Left lung (tissue), 14 donors: ENCODE data around the gene RPS6KB2. TPM values are rescaled to one million over a fixed set of nuclear protein-coding genes. Genes with fewer than 3 reads are reported as not detected.

Experiments used
- ATAC-seq: fragments of 200-7000 bp; cut with Tn5 transposase; one replicate; pipeline ENCODE4 v1.9.1; 2020; ENCODE audit warnings: moderate library complexity
- DNase-seq, 4 donors: peaks; one replicate each; pipeline ENCODE4 v3.0.0-alpha.2; 2013 to 2020
- H3K27ac ChIP-seq, 2 donors: fragments of 200-600 bp; sonication (generic) in 1 of 2; one replicate each; pipeline versions ENCODE4 v1.5.0 to v1.8.0; 2020 to 2021
- H3K27me3 ChIP-seq, 2 donors: fragments of 200-600 bp; sonication (generic) in 1 of 2; one replicate each; pipeline versions ENCODE4 v1.5.0 to v1.8.0; 2020 to 2021
- H3K36me3 ChIP-seq, 2 donors: fragments of 200-600 bp; sonication (generic) in 1 of 2; one replicate each; pipeline versions ENCODE4 v1.5.0 to v1.8.0; 2020 to 2021
- H3K4me1 ChIP-seq, 2 donors: fragments of 200-600 bp; one replicate each; pipeline ENCODE4 v1.8.0; 2021
- H3K4me3 ChIP-seq, 2 donors: fragments of 200-600 bp; sonication (generic) in 1 of 2; one replicate each; pipeline versions ENCODE4 v1.5.0 to v1.8.0; 2020 to 2021; ENCODE audit warnings: mild to moderate bottlenecking in 1 of 2
- H3K9me3 ChIP-seq, 2 donors: fragments of 200-600 bp; sonication (generic) in 1 of 2; one replicate each; pipeline versions ENCODE4 v1.5.0 to v1.8.0; 2020 to 2021
- intact Hi-C, 2 donors: fragments of 100-400 bp; cut with DNase I; formaldehyde crosslinking; loops; one replicate each; pipeline versions ENCODE4 v1.11.2 to v1.14.2; 2022
- long read RNA-seq, 12 donors: library from polyadenylated mRNA in 2 of 12; unstranded in 2 of 12; transcript quantifications; one replicate each; pipeline ENCODE4 v2.0.0 and lab custom pipeline, GENCODE V29; 2019 to 2026
- polyA plus RNA-seq, 6 donors: library from polyadenylated mRNA; unstranded; fragments of 120-200 nt; gene quantifications; one replicate each; pipeline ENCODE4 v1.2.1, GENCODE V29; 2013; ENCODE audit not compliant: insufficient read length in 6 of 6
- total RNA-seq, 2 donors: library from RNA; stranded (reverse); fragmentation: NEBNext Ultra II Directional; extraction: Animal tissue kit (Norgen Biotek cat#: 25700); gene quantifications; one replicate each; pipeline ENCODE4 v1.2.1, GENCODE V29; 2021
- TF ChIP-seq, protein P1 (sequence below), 2 donors: fragments of 200-600 bp; sonication (generic) in 1 of 2; IDR thresholded peaks; one replicate each; pipeline versions ENCODE4 v1.5.0 to v1.8.0; 2021; ENCODE audit warnings: antibody characterized with exemption in 2 of 2
- donor health status: DM: no; HTN: yes; CAD: no.
- donor health status: DM: no; HTN: no; CAD: no.

The RPS6KB2 gene
- total RNA-seq: 10 to 100 TPM; 37.7 to 44.1 TPM
- polyA plus RNA-seq: 10 to 100 TPM; 39.6 to 47.0 (median 42.0) TPM
- long read RNA-seq, donor 1, transcript RPS6KB2-201 (15 exons, 1,733 nt): major isoform, 5 of 20 reads
- long read RNA-seq, donor 1, partial matches to known transcripts: 14 of 20 reads
- long read RNA-seq, donor 1, other reads (novel, unspliced or antisense): 0 of 20 reads
- long read RNA-seq, donor 2, partial matches to known transcripts: 0 of 5 reads
- long read RNA-seq, donor 2, other reads (novel, unspliced or antisense): 0 of 5 reads
- long read RNA-seq, donor 3, transcript RPS6KB2-201 (15 exons, 1,733 nt): major isoform, 6 of 6 reads
- long read RNA-seq, donor 3, partial matches to known transcripts: 0 of 6 reads
- long read RNA-seq, donor 3, other reads (novel, unspliced or antisense): 0 of 6 reads
- long read RNA-seq, donor 4, transcript RPS6KB2-201 (15 exons, 1,733 nt): major isoform, 14 of 22 reads
- long read RNA-seq, donor 4, partial matches to known transcripts: 5 of 22 reads
- long read RNA-seq, donor 4, other reads (novel, unspliced or antisense): 3 of 22 reads
- long read RNA-seq, donor 5, partial matches to known transcripts: 27 of 45 reads
- long read RNA-seq, donor 5, other reads (novel, unspliced or antisense): 14 of 45 reads
- long read RNA-seq, donor 6, transcript RPS6KB2-201 (15 exons, 1,733 nt): major isoform, 5 of 12 reads
- long read RNA-seq, donor 6, partial matches to known transcripts: 7 of 12 reads
- long read RNA-seq, donor 6, other reads (novel, unspliced or antisense): 0 of 12 reads
- long read RNA-seq, donor 7, partial matches to known transcripts: 0 of 2 reads
- long read RNA-seq, donor 7, other reads (novel, unspliced or antisense): 0 of 2 reads
- long read RNA-seq, donor 8, transcript RPS6KB2-201 (15 exons, 1,733 nt): major isoform, 5 of 7 reads
- long read RNA-seq, donor 8, partial matches to known transcripts: 0 of 7 reads
- long read RNA-seq, donor 8, other reads (novel, unspliced or antisense): 0 of 7 reads
- long read RNA-seq, donor 9: 0 reads
- long read RNA-seq, donor 10, transcript RPS6KB2-201 (15 exons, 1,733 nt): major isoform, 24 of 33 reads
- long read RNA-seq, donor 10, partial matches to known transcripts: 4 of 33 reads
- long read RNA-seq, donor 10, other reads (novel, unspliced or antisense): 5 of 33 reads
- long read RNA-seq, donor 11, partial matches to known transcripts: 11 of 13 reads
- long read RNA-seq, donor 11, other reads (novel, unspliced or antisense): 0 of 13 reads
- long read RNA-seq, donor 12, transcript RPS6KB2-201 (15 exons, 1,733 nt): major isoform, 5 of 8 reads
- long read RNA-seq, donor 12, partial matches to known transcripts: 0 of 8 reads
- long read RNA-seq, donor 12, other reads (novel, unspliced or antisense): 0 of 8 reads

DNA sequence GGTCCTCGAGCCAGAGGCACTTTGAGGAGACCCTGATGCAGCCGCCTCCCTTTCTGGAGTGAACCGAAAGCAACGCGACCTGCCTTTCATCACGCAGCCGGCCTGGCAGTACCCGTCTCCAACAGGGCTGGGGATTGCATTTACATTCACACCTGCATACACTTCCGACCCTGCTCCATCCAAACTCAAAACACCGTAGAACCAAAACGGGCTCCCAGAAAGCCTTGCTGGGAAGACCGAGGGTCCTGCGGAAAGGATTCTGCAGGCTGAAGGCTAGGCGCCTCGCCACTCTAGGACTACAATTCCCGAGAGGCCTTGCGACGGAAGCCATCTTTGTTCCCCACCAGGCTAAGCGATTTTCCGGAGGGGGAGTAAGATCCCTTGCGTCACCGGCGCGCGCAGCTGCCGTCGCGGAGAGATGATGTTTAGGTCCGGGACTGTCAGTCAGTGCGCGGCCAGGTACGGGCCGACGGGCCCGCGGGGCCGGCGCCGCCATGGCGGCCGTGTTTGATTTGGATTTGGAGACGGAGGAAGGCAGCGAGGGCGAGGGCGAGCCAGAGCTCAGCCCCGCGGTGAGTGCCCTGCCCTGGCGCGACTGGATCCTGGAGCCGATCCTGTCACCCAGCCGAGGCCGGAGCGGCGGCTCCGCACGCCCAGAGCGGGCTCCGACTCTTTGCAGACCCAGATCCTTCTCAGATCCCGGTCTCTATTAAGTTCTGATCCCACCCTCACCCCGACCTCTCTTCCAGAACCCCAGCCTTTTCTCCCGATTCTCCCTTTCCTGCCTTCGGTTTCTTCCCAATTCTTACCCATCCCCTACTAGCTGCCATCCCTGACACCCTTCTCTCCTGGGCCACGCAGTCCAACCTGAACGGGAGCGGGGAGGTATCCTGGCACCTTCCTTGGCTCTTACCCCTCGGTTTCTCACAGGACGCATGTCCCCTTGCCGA is at the start of gene RPS6KB2:
RPS6KB2 (plus strand) TSS at position 443 of the 950 bp plus-strand sequence; CDS start at position 495, 52 bp downstream.
- Histone ChIP-seq H3K36me3 (peaks cover 0 to 39% of the 10 kb centered on the region in 2 donors), H3K27ac (peak within 1 kb of the TSS; percentile 80 to 82), H3K4me1 (peaks cover 12 to 19% of the 10 kb centered on the region in 2 donors), H3K27me3 (no peaks in the 10 kb centered on the region), H3K4me3 (peak within 1 kb of the TSS; percentile 71 to 90), H3K9me3 (no peaks in the 10 kb centered on the region)
- peak; percentile 98 to 99 (median 98) for DNase-seq
- peak; percentile 96 for ATAC-seq
- intact Hi-C loops: no loop called here
- TF ChIP-seq, protein P1, sequence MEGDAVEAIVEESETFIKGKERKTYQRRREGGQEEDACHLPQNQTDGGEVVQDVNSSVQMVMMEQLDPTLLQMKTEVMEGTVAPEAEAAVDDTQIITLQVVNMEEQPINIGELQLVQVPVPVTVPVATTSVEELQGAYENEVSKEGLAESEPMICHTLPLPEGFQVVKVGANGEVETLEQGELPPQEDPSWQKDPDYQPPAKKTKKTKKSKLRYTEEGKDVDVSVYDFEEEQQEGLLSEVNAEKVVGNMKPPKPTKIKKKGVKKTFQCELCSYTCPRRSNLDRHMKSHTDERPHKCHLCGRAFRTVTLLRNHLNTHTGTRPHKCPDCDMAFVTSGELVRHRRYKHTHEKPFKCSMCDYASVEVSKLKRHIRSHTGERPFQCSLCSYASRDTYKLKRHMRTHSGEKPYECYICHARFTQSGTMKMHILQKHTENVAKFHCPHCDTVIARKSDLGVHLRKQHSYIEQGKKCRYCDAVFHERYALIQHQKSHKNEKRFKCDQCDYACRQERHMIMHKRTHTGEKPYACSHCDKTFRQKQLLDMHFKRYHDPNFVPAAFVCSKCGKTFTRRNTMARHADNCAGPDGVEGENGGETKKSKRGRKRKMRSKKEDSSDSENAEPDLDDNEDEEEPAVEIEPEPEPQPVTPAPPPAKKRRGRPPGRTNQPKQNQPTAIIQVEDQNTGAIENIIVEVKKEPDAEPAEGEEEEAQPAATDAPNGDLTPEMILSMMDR (IDR thresholded peaks at IDR 0.05): no peak

GRCh38 chr11:67378544-67378943 is 49.8 kb upstream of the RPS6KB2 start:
- H3K36me3 ChIP-seq: no peaks in the 10 kb centered on the region
- H3K27ac ChIP-seq: no peak overlapping the region
- H3K4me3 ChIP-seq: no peak overlapping the region
- TF ChIP-seq, protein P1 (IDR thresholded peaks at IDR 0.05): no peak
- H3K4me1 ChIP-seq: peaks cover 4 to 56% of the 10 kb centered on the region in 2 donors
- intact Hi-C loops: loop anchor here in 1 of 2 donors (5.0 kb wide), 1 partner anchor 116 kb away; no protein-coding TSS in a partner anchor
- no peaks in the 10 kb centered on the region for H3K27me3 ChIP-seq
- ATAC-seq (no peak), DNase-seq (no peak)
- H3K9me3 ChIP-seq: no peaks in the 10 kb centered on the region

DNA sequence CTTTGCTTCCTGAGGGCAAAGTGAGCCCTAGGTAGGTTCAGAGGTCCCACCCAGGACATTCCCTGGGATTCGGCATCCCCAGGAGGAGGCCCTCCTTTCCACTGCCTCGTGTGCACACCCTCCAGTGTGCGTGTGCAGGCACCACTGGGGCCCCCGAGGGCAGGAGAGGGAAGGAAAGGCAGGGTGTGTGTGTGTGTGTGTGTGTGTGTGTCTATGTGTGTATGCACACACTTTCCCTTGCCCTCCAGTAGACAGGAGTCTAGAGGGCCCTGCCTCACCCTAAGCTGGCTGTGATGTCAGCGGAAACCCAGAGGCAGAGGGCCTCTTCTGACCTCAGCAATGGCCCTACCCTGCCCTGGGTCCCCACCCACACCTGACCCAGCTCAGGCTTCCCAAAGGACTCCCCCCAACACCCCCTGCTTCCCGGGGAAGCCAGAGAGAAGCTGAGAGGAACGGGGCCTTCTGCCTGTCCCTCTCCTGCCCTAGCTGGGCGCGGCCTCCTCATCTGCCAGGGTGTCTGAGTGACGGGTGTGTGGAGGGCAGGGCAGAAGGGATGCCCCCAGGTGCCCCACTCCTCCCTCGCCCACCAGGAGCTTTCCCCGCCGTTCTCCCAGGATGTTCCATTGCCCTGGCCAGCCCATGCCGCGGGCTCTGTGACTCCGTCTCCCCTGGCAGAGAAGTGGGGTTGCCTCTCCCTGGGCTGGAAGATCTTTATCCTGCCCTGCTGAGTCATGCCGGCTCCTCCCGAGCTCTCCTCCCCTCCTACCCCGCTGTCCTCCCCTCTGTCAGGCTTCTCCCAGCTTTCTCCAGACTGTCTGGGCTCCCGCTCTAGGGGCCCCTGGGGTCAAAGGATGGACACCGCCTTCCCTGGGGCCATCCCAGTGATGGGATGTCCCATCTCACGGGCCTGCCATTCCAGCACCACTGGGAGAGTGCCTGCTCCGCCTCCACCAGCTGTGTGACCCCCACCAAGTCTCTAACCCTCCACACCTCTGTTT is 48.9 kb upstream of the RPS6KB2 start:
- DNase-seq (no peak), ATAC-seq (no peak)
- peaks cover 4 to 48% of the 10 kb centered on the region in 2 donors for H3K4me1 ChIP-seq
- no peaks in the 10 kb centered on the region for H3K27me3 ChIP-seq
- no peak overlapping the region for H3K4me3 ChIP-seq
- H3K9me3 ChIP-seq: no peaks in the 10 kb centered on the region
- no peaks in the 10 kb centered on the region for H3K36me3 ChIP-seq
- TF ChIP-seq, protein P1 (IDR thresholded peaks at IDR 0.05): no peak
- intact Hi-C loops: loop anchor here in 1 of 2 donors (5.0 kb wide), 1 partner anchor 117 kb away; no protein-coding TSS in a partner anchor
- H3K27ac ChIP-seq: no peak overlapping the region
